T47D (cell line): ENCODE measurements around the gene FILIP1.

Source experiments
- DNase-seq, 2 experiments: peaks; one replicate each; pipeline versions ENCODE4 v3.0.0 to v3.0.0-alpha.2; 2011 to 2012; ENCODE audit warnings: low read depth in 1 of 2, low spot score in 1 of 2
- JUND ChIP-seq: IDR thresholded peaks from 2 replicates; pipeline ENCODE4 v1.6.1; 2012; ENCODE audit warnings: low read depth
- in situ Hi-C: cut with HindIII; loops from 2 replicates; pipeline ENCODE4 v1.10.0; 2016; ENCODE audit warnings: low sequenced_read_pairs, low pct_unique_long_range_greater_than_20kb

FILIP1 gene, protein sequence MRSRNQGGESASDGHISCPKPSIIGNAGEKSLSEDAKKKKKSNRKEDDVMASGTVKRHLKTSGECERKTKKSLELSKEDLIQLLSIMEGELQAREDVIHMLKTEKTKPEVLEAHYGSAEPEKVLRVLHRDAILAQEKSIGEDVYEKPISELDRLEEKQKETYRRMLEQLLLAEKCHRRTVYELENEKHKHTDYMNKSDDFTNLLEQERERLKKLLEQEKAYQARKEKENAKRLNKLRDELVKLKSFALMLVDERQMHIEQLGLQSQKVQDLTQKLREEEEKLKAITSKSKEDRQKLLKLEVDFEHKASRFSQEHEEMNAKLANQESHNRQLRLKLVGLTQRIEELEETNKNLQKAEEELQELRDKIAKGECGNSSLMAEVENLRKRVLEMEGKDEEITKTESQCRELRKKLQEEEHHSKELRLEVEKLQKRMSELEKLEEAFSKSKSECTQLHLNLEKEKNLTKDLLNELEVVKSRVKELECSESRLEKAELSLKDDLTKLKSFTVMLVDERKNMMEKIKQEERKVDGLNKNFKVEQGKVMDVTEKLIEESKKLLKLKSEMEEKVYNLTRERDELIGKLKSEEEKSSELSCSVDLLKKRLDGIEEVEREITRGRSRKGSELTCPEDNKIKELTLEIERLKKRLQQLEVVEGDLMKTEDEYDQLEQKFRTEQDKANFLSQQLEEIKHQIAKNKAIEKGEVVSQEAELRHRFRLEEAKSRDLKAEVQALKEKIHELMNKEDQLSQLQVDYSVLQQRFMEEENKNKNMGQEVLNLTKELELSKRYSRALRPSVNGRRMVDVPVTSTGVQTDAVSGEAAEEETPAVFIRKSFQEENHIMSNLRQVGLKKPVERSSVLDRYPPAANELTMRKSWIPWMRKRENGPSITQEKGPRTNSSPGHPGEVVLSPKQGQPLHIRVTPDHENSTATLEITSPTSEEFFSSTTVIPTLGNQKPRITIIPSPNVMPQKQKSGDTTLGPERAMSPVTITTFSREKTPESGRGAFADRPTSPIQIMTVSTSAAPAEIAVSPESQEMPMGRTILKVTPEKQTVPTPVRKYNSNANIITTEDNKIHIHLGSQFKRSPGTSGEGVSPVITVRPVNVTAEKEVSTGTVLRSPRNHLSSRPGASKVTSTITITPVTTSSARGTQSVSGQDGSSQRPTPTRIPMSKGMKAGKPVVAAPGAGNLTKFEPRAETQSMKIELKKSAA (N-terminal part only)

DNA sequence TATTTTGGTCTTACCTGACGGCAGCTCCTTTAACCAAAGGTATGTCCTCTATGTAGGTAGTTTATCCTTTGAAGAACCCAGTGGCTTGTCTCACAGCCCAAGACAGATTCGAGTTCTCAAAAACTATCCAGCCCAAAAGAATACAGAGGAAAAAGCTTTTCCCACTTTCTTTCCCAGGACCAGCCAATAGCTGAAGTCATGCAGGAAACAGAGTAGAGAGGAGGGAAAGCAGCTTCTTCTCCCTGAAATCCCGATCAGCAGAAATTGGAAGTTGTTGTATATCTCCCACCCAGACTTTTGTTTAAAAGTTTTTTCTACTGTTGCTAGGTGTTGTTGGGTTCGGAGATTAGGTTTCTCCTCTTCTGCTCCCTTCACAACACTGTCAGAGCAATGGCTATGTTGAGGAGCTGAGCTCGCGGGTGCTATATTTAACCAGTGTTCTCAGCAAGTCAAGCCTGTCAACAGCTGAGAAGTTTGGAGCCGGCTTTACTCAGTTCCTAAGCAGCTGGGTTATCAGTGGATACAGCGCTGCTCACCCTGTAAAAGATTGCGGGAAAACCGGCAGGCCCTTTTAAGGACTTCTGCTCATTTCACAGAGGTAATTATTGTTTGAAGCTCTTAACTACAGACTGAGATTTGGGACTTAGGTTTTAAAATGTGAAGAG lies at the start of gene FILIP1:
Gene FILIP1, minus strand, starts transcription at position 401 of the 665 bp plus-strand sequence. CDS start 78,828 bp downstream, outside the sequence.
- DNase-seq, result no peak
- in situ Hi-C loops, result no loop called here
- no peak for TF ChIP-seq JUND

DNA sequence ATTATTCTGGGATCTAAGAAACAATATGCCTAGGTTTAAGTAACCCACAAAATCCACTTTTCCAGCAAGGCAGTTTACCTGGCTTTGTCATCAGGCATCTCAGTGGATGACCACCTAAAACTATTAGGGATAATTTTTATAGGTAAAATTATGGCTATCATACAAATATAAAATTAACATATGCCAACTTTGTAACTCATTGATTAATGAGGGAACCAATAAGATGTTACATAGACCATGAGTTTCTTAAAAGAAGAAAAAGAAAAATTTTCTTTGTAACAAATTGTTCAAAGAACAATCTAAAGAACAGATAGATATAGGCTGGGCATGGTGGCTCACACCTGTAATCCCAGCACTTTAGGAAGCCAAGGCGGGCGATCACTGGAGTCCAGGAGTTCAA lies 49.7 kb upstream of the FILIP1 start:
- in situ Hi-C loops, result no loop called here
- TF ChIP-seq JUND, result no peak
- DNase-seq, result no peak

DNA sequence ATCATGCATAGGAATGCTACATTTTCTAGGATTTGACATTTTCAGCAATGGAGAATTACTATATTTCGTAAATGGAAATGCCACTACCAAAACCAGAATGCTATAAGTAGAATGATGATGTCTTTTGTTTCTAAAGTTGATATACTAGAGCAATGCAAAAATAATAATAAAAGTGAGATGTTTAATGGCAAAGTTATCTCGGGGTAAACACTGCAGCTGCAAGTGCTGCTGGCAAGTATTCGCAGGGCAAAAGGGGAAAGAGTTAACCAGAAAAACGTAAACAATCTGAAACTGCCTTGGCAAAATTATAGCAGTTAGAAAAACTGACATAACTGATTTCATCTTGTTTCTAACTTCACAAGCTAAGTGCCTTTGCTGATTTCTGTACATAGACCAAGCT lies 45.5 kb upstream of the FILIP1 start:
- in situ Hi-C loops, result no loop called here
- no peak for DNase-seq
- TF ChIP-seq JUND, result no peak

DNA sequence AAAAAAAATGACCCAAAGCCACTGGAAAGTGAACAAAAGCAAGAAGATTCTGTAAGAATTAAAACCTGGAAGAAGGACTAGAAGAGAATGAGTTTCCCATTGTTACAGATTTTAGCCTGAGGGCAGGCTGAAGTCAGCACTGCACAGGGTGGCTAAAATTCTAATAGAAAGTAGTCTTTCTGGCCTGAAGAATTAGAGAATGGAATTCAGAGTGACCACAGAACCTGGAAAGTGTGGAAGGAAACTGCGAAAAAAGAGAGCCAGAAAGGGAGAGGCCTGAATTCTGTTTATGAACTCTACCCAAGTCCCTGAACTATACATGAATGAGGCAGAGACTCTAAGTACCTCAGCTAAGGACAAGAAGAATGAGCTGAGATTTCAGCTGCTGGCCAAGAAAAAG lies 38.9 kb upstream of the FILIP1 start:
- in situ Hi-C loops, result no loop called here
- TF ChIP-seq JUND, result no peak
- no peak for DNase-seq

DNA sequence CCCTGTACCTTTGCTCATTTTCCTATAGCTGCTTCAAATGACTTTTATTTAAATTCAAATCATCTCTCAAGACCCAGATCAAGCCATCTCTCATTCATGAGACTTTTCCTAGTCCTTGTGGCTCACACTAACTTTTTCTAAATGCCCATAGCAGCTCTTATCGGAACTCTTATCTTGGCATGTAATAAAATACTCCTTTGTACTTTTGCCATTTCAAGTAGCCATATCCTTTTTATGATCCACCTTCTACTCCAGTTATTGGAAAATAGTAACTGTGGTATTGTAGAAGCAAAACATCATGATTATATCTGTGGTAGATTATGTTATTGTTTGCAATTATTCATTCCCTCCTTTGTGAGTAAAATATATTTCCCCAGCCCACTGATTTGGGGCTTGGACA lies 37.6 kb upstream of the FILIP1 start:
- no peak for TF ChIP-seq JUND
- no peak for DNase-seq
- in situ Hi-C loops, result no loop called here

DNA sequence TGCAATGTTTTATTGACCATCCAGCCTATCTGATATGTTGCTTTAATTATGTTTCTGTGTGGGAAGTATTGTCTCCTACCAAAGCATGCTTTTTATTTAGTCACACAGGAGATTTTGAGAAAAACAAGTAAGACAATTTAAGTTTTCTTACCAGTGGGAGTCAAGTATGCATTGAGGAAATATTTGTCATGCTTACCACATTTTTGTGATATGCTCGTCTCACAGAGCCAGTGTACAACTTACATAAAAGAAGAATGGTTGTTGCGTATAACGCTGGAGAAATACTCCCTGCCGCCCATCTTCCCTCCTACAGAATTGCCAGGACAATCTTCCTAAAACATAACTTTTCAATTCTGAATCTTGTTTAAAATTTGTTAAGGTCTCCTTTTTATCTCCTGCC lies 37.1 kb upstream of the FILIP1 start:
- DNase-seq, result no peak
- TF ChIP-seq JUND, result no peak
- in situ Hi-C loops, result no loop called here

DNA sequence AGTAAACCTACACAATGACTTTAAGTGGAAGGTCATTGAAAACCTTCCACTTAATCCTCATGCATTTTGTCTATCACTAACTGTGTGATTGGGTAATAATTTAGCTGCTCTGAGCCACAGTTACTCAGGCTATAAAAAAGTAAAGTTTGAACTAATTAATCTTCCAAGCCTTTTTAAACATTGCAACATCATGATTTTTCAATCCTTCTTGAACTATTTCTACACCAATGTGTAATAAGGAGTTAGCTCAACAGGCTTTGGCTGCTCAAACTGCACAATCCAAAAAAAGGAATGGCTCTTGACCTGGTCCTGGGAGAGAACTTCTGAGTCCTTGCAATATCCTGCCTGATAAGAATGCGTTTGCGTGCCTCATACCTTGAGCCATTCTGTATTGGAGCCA lies 34.8 kb upstream of the FILIP1 start:
- no peak for TF ChIP-seq JUND
- in situ Hi-C loops, result no loop called here
- no peak for DNase-seq

DNA sequence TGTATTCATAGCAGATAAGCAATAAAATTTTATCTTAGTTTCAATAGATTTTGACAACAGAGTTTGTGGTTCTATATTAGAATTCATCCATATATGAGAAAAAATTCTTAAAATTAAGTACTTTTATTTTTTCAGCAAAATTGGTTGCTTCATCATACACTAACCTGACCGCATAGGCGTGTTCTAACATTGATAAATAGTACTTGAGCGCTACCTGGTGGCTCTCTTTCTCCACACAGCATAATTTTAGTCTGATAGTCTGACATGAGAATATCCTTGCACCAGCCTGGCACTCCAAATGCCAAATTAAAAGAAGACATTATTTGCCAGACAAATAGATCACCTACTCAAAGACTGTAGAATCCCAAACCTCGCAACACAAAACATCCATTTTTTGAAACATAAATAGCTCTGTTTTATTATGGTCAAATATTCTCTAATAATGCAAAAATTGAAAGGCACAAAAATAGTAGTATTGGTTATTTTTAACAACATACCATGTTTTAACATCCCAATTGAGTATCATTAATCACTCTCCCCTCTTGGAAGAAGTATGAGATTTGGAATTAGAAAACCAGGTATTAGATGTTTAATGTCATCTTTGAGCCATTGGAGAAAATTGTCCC lies 33.0 kb upstream of the FILIP1 start:
- TF ChIP-seq JUND, result no peak
- in situ Hi-C loops, result no loop called here
- DNase-seq, result peak; percentile 5 to 73

DNA sequence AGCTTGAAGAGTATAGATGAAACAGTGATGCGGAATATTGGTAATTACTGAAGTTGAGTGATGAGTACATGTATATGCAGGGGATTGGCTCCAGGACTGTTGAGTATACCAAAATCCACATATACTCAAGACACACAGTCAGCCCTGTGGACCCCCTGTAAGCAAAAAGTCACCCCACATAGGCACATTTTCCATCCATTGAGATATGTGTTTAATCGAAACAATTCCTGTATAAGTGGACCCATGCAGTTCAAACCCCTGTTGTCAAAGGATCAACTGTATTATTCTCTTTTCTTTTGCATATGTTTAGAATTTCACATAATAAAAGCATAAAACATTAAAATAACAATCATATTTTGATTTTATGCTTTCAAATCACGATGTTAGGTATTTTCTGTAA lies 32.1 kb upstream of the FILIP1 start:
- no peak for TF ChIP-seq JUND
- in situ Hi-C loops, result no loop called here
- DNase-seq, result no peak

DNA sequence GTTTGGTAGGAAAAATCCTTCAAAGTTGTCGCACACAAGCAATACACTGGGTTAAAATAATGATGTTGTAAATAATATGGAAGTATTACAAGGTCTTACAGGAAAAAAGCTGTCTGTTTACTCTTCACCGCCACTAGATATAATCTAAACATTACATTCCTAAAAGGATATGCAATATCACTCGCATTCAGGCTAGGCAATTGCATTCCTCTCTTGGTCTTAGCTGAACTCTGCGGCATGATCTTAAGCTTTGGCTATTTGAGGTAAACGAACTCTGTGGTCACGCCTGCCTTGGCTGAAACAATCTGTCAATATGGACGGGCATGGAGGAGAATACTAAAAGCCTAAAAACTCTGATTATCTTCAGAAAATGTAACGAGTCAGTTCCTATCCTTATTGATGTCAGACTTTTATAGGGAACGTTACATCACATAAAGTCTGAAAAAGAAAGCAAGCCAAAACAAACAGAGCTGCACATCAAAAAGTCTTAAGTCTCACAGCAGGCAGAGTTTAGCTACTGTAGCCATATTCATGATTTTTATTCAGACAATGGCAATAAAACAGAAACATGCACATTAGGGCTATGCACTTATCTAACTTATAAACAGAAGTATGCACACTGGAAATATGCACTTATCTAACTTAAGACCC lies 30.8 kb upstream of the FILIP1 start:
- peak in 1 of 2 experiments; percentile 73 for DNase-seq
- TF ChIP-seq JUND, result no peak
- in situ Hi-C loops, result no loop called here

DNA sequence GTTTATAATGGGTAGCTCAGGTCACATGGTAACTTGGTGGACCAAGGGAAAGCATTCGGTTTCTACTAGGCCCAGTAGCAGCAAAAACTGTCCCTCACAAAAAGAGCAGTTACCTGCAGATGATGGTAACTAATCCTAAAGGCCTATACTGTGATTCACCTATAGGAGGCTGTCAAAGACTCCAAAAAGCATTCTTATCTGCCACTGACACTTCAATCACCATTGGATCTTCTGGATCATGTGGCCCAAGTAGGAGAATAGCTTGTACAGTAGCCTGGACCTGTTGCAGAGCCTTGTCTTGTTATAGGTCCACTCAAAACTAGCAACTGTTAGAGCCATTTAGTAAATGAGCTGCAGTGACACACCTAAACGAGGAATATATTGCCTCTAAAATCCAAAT lies 23.2 kb upstream of the FILIP1 start:
- no peak for TF ChIP-seq JUND
- in situ Hi-C loops, result no loop called here
- no peak for DNase-seq
